ENCODE results near the gene GTF2A2.
"Not testable (repeated sequence)": the region's sequence is repeated elsewhere in the genome, so short reads cannot be mapped to it uniquely, and the experiment has no call there.

Gene GTF2A2

GRCh38 chr15:59656897-59657634 lies at the start of gene GTF2A2:
Gene GTF2A2 (minus strand): TSS chr15:59657515. CDS start chr15:59652277, 5,238 bp downstream.
- DNase-seq, result peak; percentile 53 to 97 (median 90)

GRCh38 chr15:59703979-59704796 lies 46.9 kb upstream of the GTF2A2 start:
- DNase-seq, result no peak

GRCh38 chr15:59702351-59702750 lies 45.0 kb upstream of the GTF2A2 start:
- no peak for DNase-seq

GRCh38 chr15:59701880-59702279 lies 44.6 kb upstream of the GTF2A2 start:
- DNase-seq, result no peak

- no peak for DNase-seq
Measured at GRCh38 chr15:59699810-59700431, 42.6 kb upstream of the GTF2A2 start.

- not testable (repeated sequence) for DNase-seq
Measured at GRCh38 chr15:59698065-59698464, 40.8 kb upstream of the GTF2A2 start.

GRCh38 chr15:59696332-59696731 lies 39.0 kb upstream of the GTF2A2 start:
- DNase-seq, result no peak

- DNase-seq, result no peak
Measured at GRCh38 chr15:59694779-59695178, 37.5 kb upstream of the GTF2A2 start.

- DNase-seq, result peak in 8 of 58 donors; percentile 1 to 32 (median 8)
Measured at GRCh38 chr15:59691194-59691805, 34.0 kb upstream of the GTF2A2 start.

GRCh38 chr15:59689626-59690236 lies 32.4 kb upstream of the GTF2A2 start:
- DNase-seq, result peak in 46 of 58 donors; percentile 0 to 56 (median 25)

GRCh38 chr15:59688782-59689625 lies 31.7 kb upstream of the GTF2A2 start, which contains the start of gene BNIP2:
Gene BNIP2 (minus strand): TSS chr15:59689320. CDS start chr15:59682457, 6,863 bp downstream.
- peak; percentile 35 to 97 (median 93) for DNase-seq

- DNase-seq, result peak in 2 of 58 donors; percentile 20 to 62
Measured at GRCh38 chr15:59688423-59688781, 31.1 kb upstream of the GTF2A2 start.

GRCh38 chr15:59687836-59688235 lies 30.5 kb upstream of the GTF2A2 start:
- no peak for DNase-seq

- no peak for DNase-seq
Measured at GRCh38 chr15:59686389-59686788, 29.1 kb upstream of the GTF2A2 start.

GRCh38 chr15:59685737-59686297 lies 28.5 kb upstream of the GTF2A2 start:
- no peak for DNase-seq

- no peak for DNase-seq
Measured at GRCh38 chr15:59680870-59681269, 23.6 kb upstream of the GTF2A2 start.

GRCh38 chr15:59680346-59680745 lies 23.0 kb upstream of the GTF2A2 start:
- DNase-seq, result no peak

- DNase-seq, result no peak
Measured at GRCh38 chr15:59678620-59679019, 21.3 kb upstream of the GTF2A2 start.

- DNase-seq, result no peak
Measured at GRCh38 chr15:59678172-59678571, 20.9 kb upstream of the GTF2A2 start.

GRCh38 chr15:59676565-59676964 lies 19.2 kb upstream of the GTF2A2 start:
- no peak for DNase-seq

Data from anterior cingulate cortex (tissue), 58 donors.